WTC11 (cell line): ENCODE data around the gene MECP2. TPM values are rescaled to one million over a fixed set of nuclear protein-coding genes. Genes with fewer than 3 reads are reported as not detected.

Source experiments
- ATAC-seq: fragments of 200-7000 bp; cut with Tn5 transposase; 2 replicates; pipeline ENCODE4 v1.10.0; 2021; ENCODE audit warnings: mild to moderate bottlenecking, moderate library complexity
- CTCF ChIA-PET: fragments of 300-600 bp; sonication (Branson Sonifier 250); formaldehyde crosslinking; loops from one replicate; lab custom pipeline; 2021; ENCODE audit warnings: antibody characterized with exemption; lab: Charles Lee
- POLR2A ChIA-PET: fragments of 350-600 bp; sonication (Branson Sonifier 250); formaldehyde crosslinking; loops from one replicate; lab custom pipeline; 2021; ENCODE audit warnings: antibody characterized with exemption; lab: Charles Lee
- DNase-seq: peaks from one replicate; pipeline ENCODE4 v3.0.0; 2021; ENCODE audit warnings: low spot score
- H3K27ac Mint-ChIP-seq: 2 replicates; pipeline ENCODE4 v1.8.0; 2021; ENCODE audit warnings: mixed read lengths
- H3K27me3 Mint-ChIP-seq: 2 replicates; pipeline ENCODE4 v1.8.0; 2021; ENCODE audit warnings: low read depth, mild to moderate bottlenecking, moderate library complexity, mixed read lengths
- H3K36me3 Mint-ChIP-seq: 2 replicates; pipeline ENCODE4 v1.8.0; 2021; ENCODE audit warnings: mixed read lengths
- H3K4me1 Mint-ChIP-seq: 2 replicates; pipeline ENCODE4 v1.8.0; 2022; ENCODE audit warnings: mixed read lengths
- H3K4me3 Mint-ChIP-seq: 2 replicates; pipeline ENCODE4 v1.8.0; 2021; ENCODE audit warnings: mild to moderate bottlenecking, moderate library complexity, mixed read lengths
- H3K9me3 Mint-ChIP-seq: 2 replicates; pipeline ENCODE4 v1.8.0; 2021; ENCODE audit warnings: mixed read lengths
- ATF6 ChIP-seq: sonication (generic); formaldehyde crosslinking; IDR thresholded peaks from 2 replicates; pipeline ENCODE4 v1.8.1; 2023; ENCODE audit warnings: mild to moderate bottlenecking, missing genetic modification reagents
- ETV6 ChIP-seq: sonication (generic); formaldehyde crosslinking; IDR thresholded peaks from 2 replicates; pipeline ENCODE4 v1.8.1; 2022; ENCODE audit warnings: mild to moderate bottlenecking, missing genetic modification reagents
- FOXP1 ChIP-seq: sonication (generic); formaldehyde crosslinking; IDR thresholded peaks from 2 replicates; pipeline ENCODE4 v1.8.0; 2022; ENCODE audit warnings: missing genetic modification reagents, mild to moderate bottlenecking, moderate library complexity, borderline replicate concordance
- HMGA2 ChIP-seq: fragments of 250-450 bp; sonication (Bioruptor Pico); IDR thresholded peaks from 2 replicates; pipeline ENCODE4 v1.4.0; 2021; ENCODE audit warnings: mild to moderate bottlenecking, moderate library complexity
- IRF2 ChIP-seq: sonication (generic); formaldehyde crosslinking; IDR thresholded peaks from 2 replicates; pipeline ENCODE4 v1.8.0; 2022; ENCODE audit warnings: low read depth, missing genetic modification reagents, borderline replicate concordance
- JAZF1 ChIP-seq: fragments of 250-450 bp; sonication (Bioruptor Pico); IDR thresholded peaks from 2 replicates; pipeline ENCODE4 v1.9.0; 2021; ENCODE audit warnings: moderate library complexity, mild to moderate bottlenecking, inconsistent platforms
- JUN ChIP-seq: sonication (generic); formaldehyde crosslinking; IDR thresholded peaks from 2 replicates; pipeline ENCODE4 v1.8.0; 2023; ENCODE audit warnings: mild to moderate bottlenecking, missing genetic modification reagents
- KAT7 ChIP-seq: sonication (generic); formaldehyde crosslinking; IDR thresholded peaks from 2 replicates; pipeline ENCODE4 v1.8.1; 2023; ENCODE audit warnings: missing genetic modification reagents, mild to moderate bottlenecking, borderline replicate concordance
- MYBL2 ChIP-seq: sonication (generic); formaldehyde crosslinking; IDR thresholded peaks from 2 replicates; pipeline ENCODE4 v1.8.1; 2023; ENCODE audit warnings: mild to moderate bottlenecking, moderate library complexity, missing genetic modification reagents
- NR1H2 ChIP-seq: sonication (generic); formaldehyde crosslinking; IDR thresholded peaks from 2 replicates; pipeline ENCODE4 v1.9.0; 2021; ENCODE audit warnings: mild to moderate bottlenecking, moderate library complexity, missing genetic modification reagents
- NR2C2 ChIP-seq: sonication (generic); formaldehyde crosslinking; IDR thresholded peaks from 2 replicates; pipeline ENCODE4 v1.8.0; 2022; ENCODE audit warnings: mild to moderate bottlenecking, missing genetic modification reagents
- OVOL2 ChIP-seq: fragments of 250-450 bp; sonication (Bioruptor Pico); IDR thresholded peaks from 2 replicates; pipeline ENCODE4 v1.9.0; 2021; ENCODE audit warnings: mild to moderate bottlenecking, borderline replicate concordance
- TP53 ChIP-seq: sonication (generic); formaldehyde crosslinking; IDR thresholded peaks from 2 replicates; pipeline ENCODE4 v1.8.1; 2023; ENCODE audit warnings: mild to moderate bottlenecking, missing genetic modification reagents
- ZNF121 ChIP-seq: sonication (generic); formaldehyde crosslinking; IDR thresholded peaks from 2 replicates; pipeline ENCODE4 v1.8.0; 2023; ENCODE audit warnings: missing genetic modification reagents
- ZNF138 ChIP-seq: sonication (generic); formaldehyde crosslinking; conservative IDR thresholded peaks from 2 replicates; pipeline ENCODE4 v1.8.1; 2022; ENCODE audit warnings: mild to moderate bottlenecking, moderate library complexity, missing genetic modification reagents
- ZNF232 ChIP-seq: sonication (generic); formaldehyde crosslinking; IDR thresholded peaks from 2 replicates; pipeline ENCODE4 v1.8.0; 2022; ENCODE audit warnings: mild to moderate bottlenecking, missing genetic modification reagents
- ZNF317 ChIP-seq: sonication (generic); formaldehyde crosslinking; IDR thresholded peaks from 2 replicates; pipeline ENCODE4 v1.8.1; 2023; ENCODE audit warnings: low read depth, mild to moderate bottlenecking, moderate library complexity, missing genetic modification reagents, borderline replicate concordance
- ZNF416 ChIP-seq: fragments of 250-450 bp; sonication (Bioruptor Pico); IDR thresholded peaks from 2 replicates; pipeline ENCODE4 v1.9.0; 2021; ENCODE audit warnings: mild to moderate bottlenecking, inconsistent platforms
- total RNA-seq: library from RNA; stranded (reverse); gene quantifications from 3 replicates; pipeline ENCODE4 v1.2.3, GENCODE V29; 2021
- TF ChIP-seq, protein P1 (sequence below): sonication (generic); formaldehyde crosslinking; IDR thresholded peaks from 2 replicates; pipeline ENCODE4 v1.8.1; 2022; ENCODE audit warnings: low read depth, missing genetic modification reagents, borderline replicate concordance
- TF ChIP-seq, protein P2 (sequence below): sonication (generic); formaldehyde crosslinking; IDR thresholded peaks from 2 replicates; pipeline ENCODE4 v1.8.1; 2023; ENCODE audit warnings: mild to moderate bottlenecking, missing genetic modification reagents
- TF ChIP-seq, protein P3 (sequence below): fragments of 250-450 bp; sonication (Bioruptor Pico); IDR thresholded peaks from 2 replicates; pipeline ENCODE4 v1.9.0; 2021; ENCODE audit warnings: moderate library complexity, mild to moderate bottlenecking, inconsistent platforms, borderline replicate concordance
- TF ChIP-seq, protein P4 (sequence below): fragments of 250-450 bp; sonication (Bioruptor Pico); IDR thresholded peaks from 2 replicates; pipeline ENCODE4 v1.9.0; 2021; ENCODE audit warnings: mild to moderate bottlenecking
- TF ChIP-seq, protein P5 (sequence below): sonication (generic); formaldehyde crosslinking; IDR thresholded peaks from 2 replicates; pipeline ENCODE4 v1.8.1; 2022; ENCODE audit warnings: mild to moderate bottlenecking, moderate library complexity, missing genetic modification reagents
- TF ChIP-seq, protein P6 (sequence below): sonication (generic); formaldehyde crosslinking; IDR thresholded peaks from 2 replicates; pipeline ENCODE4 v1.8.0; 2023; ENCODE audit warnings: missing genetic modification reagents, mild to moderate bottlenecking, borderline replicate concordance
- TF ChIP-seq, protein P7 (sequence below): fragments of 200-600 bp; IDR thresholded peaks from 2 replicates; pipeline ENCODE4 v1.8.0; 2022; ENCODE audit warnings: antibody characterized with exemption

MECP2 gene
- total RNA-seq, 1 experiment from 2014 or later, result 28.7 TPM

GRCh38 chrX:153993978-153994377, 103.5 kb downstream of the MECP2 start:
- no peaks in the 10 kb centered on the region for H3K36me3 Mint-ChIP-seq
- no peaks in the 10 kb centered on the region for H3K9me3 Mint-ChIP-seq
- DNase-seq (no peak), ATAC-seq (no peak)
- H3K4me3 Mint-ChIP-seq, result no peak overlapping the region
- ChIA-PET CTCF (no interaction called here), POLR2A (no interaction called here)
- H3K27ac Mint-ChIP-seq, result no peak overlapping the region
- no peaks in the 10 kb centered on the region for H3K4me1 Mint-ChIP-seq
- H3K27me3 Mint-ChIP-seq, result no peaks in the 10 kb centered on the region
- no peak for TF ChIP-seq ZNF121 (CRISPR knock-in tag)
- TF ChIP-seq NR2C2, result no peak
- TF ChIP-seq, protein P1, sequence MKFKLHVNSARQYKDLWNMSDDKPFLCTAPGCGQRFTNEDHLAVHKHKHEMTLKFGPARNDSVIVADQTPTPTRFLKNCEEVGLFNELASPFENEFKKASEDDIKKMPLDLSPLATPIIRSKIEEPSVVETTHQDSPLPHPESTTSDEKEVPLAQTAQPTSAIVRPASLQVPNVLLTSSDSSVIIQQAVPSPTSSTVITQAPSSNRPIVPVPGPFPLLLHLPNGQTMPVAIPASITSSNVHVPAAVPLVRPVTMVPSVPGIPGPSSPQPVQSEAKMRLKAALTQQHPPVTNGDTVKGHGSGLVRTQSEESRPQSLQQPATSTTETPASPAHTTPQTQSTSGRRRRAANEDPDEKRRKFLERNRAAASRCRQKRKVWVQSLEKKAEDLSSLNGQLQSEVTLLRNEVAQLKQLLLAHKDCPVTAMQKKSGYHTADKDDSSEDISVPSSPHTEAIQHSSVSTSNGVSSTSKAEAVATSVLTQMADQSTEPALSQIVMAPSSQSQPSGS (CRISPR knock-in tag), result no peak
- TF ChIP-seq ZNF416 (CRISPR knock-in tag), result no peak
- TF ChIP-seq, protein P2, sequence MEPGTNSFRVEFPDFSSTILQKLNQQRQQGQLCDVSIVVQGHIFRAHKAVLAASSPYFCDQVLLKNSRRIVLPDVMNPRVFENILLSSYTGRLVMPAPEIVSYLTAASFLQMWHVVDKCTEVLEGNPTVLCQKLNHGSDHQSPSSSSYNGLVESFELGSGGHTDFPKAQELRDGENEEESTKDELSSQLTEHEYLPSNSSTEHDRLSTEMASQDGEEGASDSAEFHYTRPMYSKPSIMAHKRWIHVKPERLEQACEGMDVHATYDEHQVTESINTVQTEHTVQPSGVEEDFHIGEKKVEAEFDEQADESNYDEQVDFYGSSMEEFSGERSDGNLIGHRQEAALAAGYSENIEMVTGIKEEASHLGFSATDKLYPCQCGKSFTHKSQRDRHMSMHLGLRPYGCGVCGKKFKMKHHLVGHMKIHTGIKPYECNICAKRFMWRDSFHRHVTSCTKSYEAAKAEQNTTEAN, result no peak
- no peak for TF ChIP-seq MYBL2 (CRISPR knock-in tag)
- TF ChIP-seq, protein P3, sequence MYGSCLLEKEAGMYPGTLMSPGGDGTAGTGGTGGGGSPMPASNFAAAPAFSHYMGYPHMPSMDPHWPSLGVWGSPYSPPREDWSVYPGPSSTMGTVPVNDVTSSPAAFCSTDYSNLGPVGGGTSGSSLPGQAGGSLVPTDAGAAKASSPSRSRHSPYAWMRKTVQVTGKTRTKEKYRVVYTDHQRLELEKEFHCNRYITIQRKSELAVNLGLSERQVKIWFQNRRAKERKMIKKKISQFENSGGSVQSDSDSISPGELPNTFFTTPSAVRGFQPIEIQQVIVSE (CRISPR knock-in tag), result no peak
- TF ChIP-seq, protein P4, sequence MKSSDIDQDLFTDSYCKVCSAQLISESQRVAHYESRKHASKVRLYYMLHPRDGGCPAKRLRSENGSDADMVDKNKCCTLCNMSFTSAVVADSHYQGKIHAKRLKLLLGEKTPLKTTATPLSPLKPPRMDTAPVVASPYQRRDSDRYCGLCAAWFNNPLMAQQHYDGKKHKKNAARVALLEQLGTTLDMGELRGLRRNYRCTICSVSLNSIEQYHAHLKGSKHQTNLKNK (CRISPR knock-in tag), result no peak
- TF ChIP-seq JUN (CRISPR knock-in tag), result no peak
- no peak for TF ChIP-seq TP53 (CRISPR knock-in tag)
- TF ChIP-seq ZNF232 (CRISPR knock-in tag), result no peak
- no peak for TF ChIP-seq JAZF1 (CRISPR knock-in tag)
- TF ChIP-seq IRF2 (CRISPR knock-in tag), result no peak
- no peak for TF ChIP-seq KAT7

DNA sequence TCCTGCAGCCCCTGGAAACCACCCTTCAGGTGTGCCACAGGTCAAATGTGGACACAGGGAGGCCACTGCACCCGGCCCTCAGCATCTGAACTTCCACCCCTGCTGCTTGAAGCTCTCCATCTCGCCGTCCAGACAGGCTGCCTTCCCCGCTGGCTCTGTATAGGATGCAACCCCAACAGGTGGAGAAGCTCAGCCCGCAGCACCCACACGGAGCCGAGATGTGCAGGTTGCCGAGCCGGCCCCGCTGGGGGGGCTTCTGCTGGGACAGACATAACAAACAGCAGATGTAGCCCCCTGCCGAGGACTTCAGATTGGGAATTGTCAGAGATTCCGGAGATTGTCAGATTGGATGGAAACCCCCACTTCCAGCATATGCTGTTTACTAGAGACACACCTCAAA, 104.4 kb downstream of the MECP2 start:
- Mint-ChIP-seq H3K36me3 (no peaks in the 10 kb centered on the region), H3K27ac (no peak overlapping the region), H3K4me3 (no peak overlapping the region), H3K4me1 (no peaks in the 10 kb centered on the region), H3K27me3 (no peaks in the 10 kb centered on the region), H3K9me3 (no peaks in the 10 kb centered on the region)
- ATAC-seq (no peak), DNase-seq (no peak)
- ChIA-PET CTCF (no interaction called here), POLR2A (no interaction called here)
- TF ChIP-seq ZNF121 (CRISPR knock-in tag), result no peak
- no peak for TF ChIP-seq ZNF138 (CRISPR knock-in tag)
- no peak for TF ChIP-seq ATF6 (CRISPR knock-in tag)
- no peak for TF ChIP-seq OVOL2 (CRISPR knock-in tag)
- no peak for TF ChIP-seq ZNF317
- TF ChIP-seq, protein P5, sequence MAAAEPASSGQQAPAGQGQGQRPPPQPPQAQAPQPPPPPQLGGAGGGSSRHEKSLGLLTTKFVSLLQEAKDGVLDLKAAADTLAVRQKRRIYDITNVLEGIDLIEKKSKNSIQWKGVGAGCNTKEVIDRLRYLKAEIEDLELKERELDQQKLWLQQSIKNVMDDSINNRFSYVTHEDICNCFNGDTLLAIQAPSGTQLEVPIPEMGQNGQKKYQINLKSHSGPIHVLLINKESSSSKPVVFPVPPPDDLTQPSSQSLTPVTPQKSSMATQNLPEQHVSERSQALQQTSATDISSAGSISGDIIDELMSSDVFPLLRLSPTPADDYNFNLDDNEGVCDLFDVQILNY (CRISPR knock-in tag), result no peak
- TF ChIP-seq, protein P6, sequence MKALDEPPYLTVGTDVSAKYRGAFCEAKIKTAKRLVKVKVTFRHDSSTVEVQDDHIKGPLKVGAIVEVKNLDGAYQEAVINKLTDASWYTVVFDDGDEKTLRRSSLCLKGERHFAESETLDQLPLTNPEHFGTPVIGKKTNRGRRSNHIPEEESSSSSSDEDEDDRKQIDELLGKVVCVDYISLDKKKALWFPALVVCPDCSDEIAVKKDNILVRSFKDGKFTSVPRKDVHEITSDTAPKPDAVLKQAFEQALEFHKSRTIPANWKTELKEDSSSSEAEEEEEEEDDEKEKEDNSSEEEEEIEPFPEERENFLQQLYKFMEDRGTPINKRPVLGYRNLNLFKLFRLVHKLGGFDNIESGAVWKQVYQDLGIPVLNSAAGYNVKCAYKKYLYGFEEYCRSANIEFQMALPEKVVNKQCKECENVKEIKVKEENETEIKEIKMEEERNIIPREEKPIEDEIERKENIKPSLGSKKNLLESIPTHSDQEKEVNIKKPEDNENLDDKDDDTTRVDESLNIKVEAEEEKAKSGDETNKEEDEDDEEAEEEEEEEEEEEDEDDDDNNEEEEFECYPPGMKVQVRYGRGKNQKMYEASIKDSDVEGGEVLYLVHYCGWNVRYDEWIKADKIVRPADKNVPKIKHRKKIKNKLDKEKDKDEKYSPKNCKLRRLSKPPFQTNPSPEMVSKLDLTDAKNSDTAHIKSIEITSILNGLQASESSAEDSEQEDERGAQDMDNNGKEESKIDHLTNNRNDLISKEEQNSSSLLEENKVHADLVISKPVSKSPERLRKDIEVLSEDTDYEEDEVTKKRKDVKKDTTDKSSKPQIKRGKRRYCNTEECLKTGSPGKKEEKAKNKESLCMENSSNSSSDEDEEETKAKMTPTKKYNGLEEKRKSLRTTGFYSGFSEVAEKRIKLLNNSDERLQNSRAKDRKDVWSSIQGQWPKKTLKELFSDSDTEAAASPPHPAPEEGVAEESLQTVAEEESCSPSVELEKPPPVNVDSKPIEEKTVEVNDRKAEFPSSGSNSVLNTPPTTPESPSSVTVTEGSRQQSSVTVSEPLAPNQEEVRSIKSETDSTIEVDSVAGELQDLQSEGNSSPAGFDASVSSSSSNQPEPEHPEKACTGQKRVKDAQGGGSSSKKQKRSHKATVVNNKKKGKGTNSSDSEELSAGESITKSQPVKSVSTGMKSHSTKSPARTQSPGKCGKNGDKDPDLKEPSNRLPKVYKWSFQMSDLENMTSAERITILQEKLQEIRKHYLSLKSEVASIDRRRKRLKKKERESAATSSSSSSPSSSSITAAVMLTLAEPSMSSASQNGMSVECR (CRISPR knock-in tag), result no peak
- TF ChIP-seq NR1H2 (CRISPR knock-in tag), result no peak
- TF ChIP-seq HMGA2 (CRISPR knock-in tag), result no peak
- TF ChIP-seq ETV6 (CRISPR knock-in tag), result no peak
- TF ChIP-seq, protein P7, sequence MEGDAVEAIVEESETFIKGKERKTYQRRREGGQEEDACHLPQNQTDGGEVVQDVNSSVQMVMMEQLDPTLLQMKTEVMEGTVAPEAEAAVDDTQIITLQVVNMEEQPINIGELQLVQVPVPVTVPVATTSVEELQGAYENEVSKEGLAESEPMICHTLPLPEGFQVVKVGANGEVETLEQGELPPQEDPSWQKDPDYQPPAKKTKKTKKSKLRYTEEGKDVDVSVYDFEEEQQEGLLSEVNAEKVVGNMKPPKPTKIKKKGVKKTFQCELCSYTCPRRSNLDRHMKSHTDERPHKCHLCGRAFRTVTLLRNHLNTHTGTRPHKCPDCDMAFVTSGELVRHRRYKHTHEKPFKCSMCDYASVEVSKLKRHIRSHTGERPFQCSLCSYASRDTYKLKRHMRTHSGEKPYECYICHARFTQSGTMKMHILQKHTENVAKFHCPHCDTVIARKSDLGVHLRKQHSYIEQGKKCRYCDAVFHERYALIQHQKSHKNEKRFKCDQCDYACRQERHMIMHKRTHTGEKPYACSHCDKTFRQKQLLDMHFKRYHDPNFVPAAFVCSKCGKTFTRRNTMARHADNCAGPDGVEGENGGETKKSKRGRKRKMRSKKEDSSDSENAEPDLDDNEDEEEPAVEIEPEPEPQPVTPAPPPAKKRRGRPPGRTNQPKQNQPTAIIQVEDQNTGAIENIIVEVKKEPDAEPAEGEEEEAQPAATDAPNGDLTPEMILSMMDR, result no peak
- no peak for TF ChIP-seq FOXP1
